ENCODE measurements around the gene PGAM5.

- no peak for TF ChIP-seq RAD51 (IDR thresholded peaks at IDR 0.05)
- no peak for TF ChIP-seq SPI1 (IDR thresholded peaks at IDR 0.05; ENCODE audit: borderline replicate concordance, insufficient read depth, low read depth, low read length)
- TF ChIP-seq, protein P1, sequence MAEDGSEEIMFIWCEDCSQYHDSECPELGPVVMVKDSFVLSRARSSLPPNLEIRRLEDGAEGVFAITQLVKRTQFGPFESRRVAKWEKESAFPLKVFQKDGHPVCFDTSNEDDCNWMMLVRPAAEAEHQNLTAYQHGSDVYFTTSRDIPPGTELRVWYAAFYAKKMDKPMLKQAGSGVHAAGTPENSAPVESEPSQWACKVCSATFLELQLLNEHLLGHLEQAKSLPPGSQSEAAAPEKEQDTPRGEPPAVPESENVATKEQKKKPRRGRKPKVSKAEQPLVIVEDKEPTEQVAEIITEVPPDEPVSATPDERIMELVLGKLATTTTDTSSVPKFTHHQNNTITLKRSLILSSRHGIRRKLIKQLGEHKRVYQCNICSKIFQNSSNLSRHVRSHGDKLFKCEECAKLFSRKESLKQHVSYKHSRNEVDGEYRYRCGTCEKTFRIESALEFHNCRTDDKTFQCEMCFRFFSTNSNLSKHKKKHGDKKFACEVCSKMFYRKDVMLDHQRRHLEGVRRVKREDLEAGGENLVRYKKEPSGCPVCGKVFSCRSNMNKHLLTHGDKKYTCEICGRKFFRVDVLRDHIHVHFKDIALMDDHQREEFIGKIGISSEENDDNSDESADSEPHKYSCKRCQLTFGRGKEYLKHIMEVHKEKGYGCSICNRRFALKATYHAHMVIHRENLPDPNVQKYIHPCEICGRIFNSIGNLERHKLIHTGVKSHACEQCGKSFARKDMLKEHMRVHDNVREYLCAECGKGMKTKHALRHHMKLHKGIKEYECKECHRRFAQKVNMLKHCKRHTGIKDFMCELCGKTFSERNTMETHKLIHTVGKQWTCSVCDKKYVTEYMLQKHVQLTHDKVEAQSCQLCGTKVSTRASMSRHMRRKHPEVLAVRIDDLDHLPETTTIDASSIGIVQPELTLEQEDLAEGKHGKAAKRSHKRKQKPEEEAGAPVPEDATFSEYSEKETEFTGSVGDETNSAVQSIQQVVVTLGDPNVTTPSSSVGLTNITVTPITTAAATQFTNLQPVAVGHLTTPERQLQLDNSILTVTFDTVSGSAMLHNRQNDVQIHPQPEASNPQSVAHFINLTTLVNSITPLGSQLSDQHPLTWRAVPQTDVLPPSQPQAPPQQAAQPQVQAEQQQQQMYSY (CRISPR knock-in tag; IDR thresholded peaks at IDR 0.05), result no peak
- no peak for TF ChIP-seq POLR2A (IDR thresholded peaks at IDR 0.05; ENCODE audit: low read depth, low read length)
- no peak for TF ChIP-seq CREB1 (IDR thresholded peaks at IDR 0.05; ENCODE audit: low read depth)
- TF ChIP-seq PBX3 (IDR thresholded peaks at IDR 0.05; ENCODE audit: insufficient replicate concordance, low read depth, low read length), result no peak
- TF ChIP-seq, protein P2, sequence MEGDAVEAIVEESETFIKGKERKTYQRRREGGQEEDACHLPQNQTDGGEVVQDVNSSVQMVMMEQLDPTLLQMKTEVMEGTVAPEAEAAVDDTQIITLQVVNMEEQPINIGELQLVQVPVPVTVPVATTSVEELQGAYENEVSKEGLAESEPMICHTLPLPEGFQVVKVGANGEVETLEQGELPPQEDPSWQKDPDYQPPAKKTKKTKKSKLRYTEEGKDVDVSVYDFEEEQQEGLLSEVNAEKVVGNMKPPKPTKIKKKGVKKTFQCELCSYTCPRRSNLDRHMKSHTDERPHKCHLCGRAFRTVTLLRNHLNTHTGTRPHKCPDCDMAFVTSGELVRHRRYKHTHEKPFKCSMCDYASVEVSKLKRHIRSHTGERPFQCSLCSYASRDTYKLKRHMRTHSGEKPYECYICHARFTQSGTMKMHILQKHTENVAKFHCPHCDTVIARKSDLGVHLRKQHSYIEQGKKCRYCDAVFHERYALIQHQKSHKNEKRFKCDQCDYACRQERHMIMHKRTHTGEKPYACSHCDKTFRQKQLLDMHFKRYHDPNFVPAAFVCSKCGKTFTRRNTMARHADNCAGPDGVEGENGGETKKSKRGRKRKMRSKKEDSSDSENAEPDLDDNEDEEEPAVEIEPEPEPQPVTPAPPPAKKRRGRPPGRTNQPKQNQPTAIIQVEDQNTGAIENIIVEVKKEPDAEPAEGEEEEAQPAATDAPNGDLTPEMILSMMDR (IDR thresholded peaks at IDR 0.05 in 2 of 3, conservative IDR thresholded peaks at IDR 0.05 in 1 of 3; ENCODE audit: control insufficient read depth in 2 of 3, extremely low read depth in 1 of 3, insufficient read depth in 1 of 3, low read depth in 3 of 3, low read length in 3 of 3), result no peak
- no peak for TF ChIP-seq POLR2AphosphoS5 (IDR thresholded peaks at IDR 0.05; ENCODE audit: low read length)
- no peak for TF ChIP-seq NFIC (IDR thresholded peaks at IDR 0.05; ENCODE audit: low read depth, low read length)
These were observed 44.8 kb upstream of the PGAM5 start for GRCh38 chr12:132665794-132666193.

Data from GM12878 (cell line).